Natural killer cell (primary cell): ENCODE measurements around the gene NCKAP1. TPM values are rescaled to one million over a fixed set of nuclear protein-coding genes. Genes with fewer than 3 reads are reported as not detected.
"Not testable (repeated sequence)": the region's sequence is repeated elsewhere in the genome, so short reads cannot be mapped to it uniquely, and the experiment has no call there.

Source experiments
- ATAC-seq, 3 donors: fragments of 150-1000 bp in 2 of 3; fragments of 200-7000 bp in 1 of 3; cut with Tn5 transposase; 1 replicate in 1 of 3; 2 replicates in 2 of 3; pipeline ENCODE4 v1.10.0; 2021; ENCODE audit warnings: mild to moderate bottlenecking in 2 of 3, moderate library complexity in 2 of 3
- DNase-seq, 2 donors: peaks; one replicate each; pipeline versions ENCODE4 v3.0.0 to v3.0.0-alpha.2; 2013 to 2021; ENCODE audit warnings: mixed read lengths in 1 of 2
- H3K27ac ChIP-seq: one replicate; pipeline ENCODE4 v1.5.1; 2013; ENCODE audit warnings: mild to moderate bottlenecking, low read length
- H3K27me3 ChIP-seq: one replicate; pipeline ENCODE4 v1.6.1; 2013; ENCODE audit warnings: low read length; ENCODE audit not compliant: control insufficient read depth, insufficient read depth
- H3K36me3 ChIP-seq: one replicate; pipeline ENCODE4 v1.6.1; 2013; ENCODE audit warnings: low read length; ENCODE audit not compliant: control insufficient read depth, insufficient read depth
- H3K4me1 ChIP-seq: one replicate; pipeline ENCODE4 v1.6.1; 2013; ENCODE audit warnings: low read length; ENCODE audit not compliant: control insufficient read depth, insufficient read depth
- H3K4me3 ChIP-seq: one replicate; pipeline ENCODE4 v1.5.1; 2013; ENCODE audit warnings: low read length
- H3K9me3 ChIP-seq: one replicate; pipeline ENCODE4 v1.6.1; 2013; ENCODE audit warnings: low read length; ENCODE audit not compliant: control insufficient read depth, insufficient read depth
- H3K27ac Mint-ChIP-seq, 2 donors: one replicate each; pipeline ENCODE4 v1.8.0; 2022; ENCODE audit warnings: mild to moderate bottlenecking in 2 of 2, mixed read lengths in 2 of 2, moderate library complexity in 1 of 2
- H3K27me3 Mint-ChIP-seq, 2 donors: one replicate each; pipeline ENCODE4 v1.8.0; 2022; ENCODE audit warnings: low read depth in 2 of 2, mixed read lengths in 2 of 2
- H3K36me3 Mint-ChIP-seq: one replicate; pipeline ENCODE4 v1.8.0; 2022; ENCODE audit warnings: mixed read lengths
- H3K4me1 Mint-ChIP-seq, 2 donors: one replicate each; pipeline ENCODE4 v1.8.0; 2022; ENCODE audit warnings: mixed read lengths in 2 of 2
- H3K4me3 Mint-ChIP-seq: one replicate; pipeline ENCODE4 v1.8.0; 2022; ENCODE audit warnings: mild to moderate bottlenecking, moderate library complexity, mixed read lengths
- H3K9me3 Mint-ChIP-seq, 2 donors: one replicate each; pipeline ENCODE4 v1.8.0; 2022; ENCODE audit warnings: mixed read lengths in 2 of 2
- CTCF ChIP-seq: fragments of 200-600 bp; IDR thresholded peaks from one replicate; pipeline ENCODE4 v1.8.0; 2022; ENCODE audit warnings: antibody characterized with exemption
- WGBS: methylation state at CpG from one replicate; pipeline ENCODE4 v1.1.7; 2013; ENCODE audit warnings: missing lambda C conversion rate; ENCODE audit not compliant: insufficient coverage; 5-methylcytosine and 5-hydroxymethylcytosine counted together
- intact Hi-C: fragments of 100-400 bp; cut with micrococcal nuclease; formaldehyde crosslinking; loops from one replicate; pipeline ENCODE4 v1.14.2; 2022
- total RNA-seq, 4 donors: library from RNA; stranded (reverse); fragments of 120-200 nt in 1 of 4; gene quantifications; one replicate each; pipeline versions ENCODE4 v1.2.3 to v1.2.4, GENCODE V29; 2013 to 2022

Gene NCKAP1
- total RNA-seq, 3 donors from 2014 or later (not counting 1 experiment from before 2014, with no cell fraction given) = 8.4 to 12.3 (median 10.4) TPM

- Mint-ChIP-seq H3K4me3 (no peak overlapping the region), H3K27me3 (no peaks in the 10 kb centered on the region), H3K9me3 (peaks cover 2 to 5% of the 10 kb centered on the region in 2 donors), H3K27ac (no peak overlapping the region), H3K36me3 (no peaks in the 10 kb centered on the region), H3K4me1 (peaks cover 0 to 9% of the 10 kb centered on the region in 2 donors)
- Histone ChIP-seq H3K36me3 (no peaks in the 10 kb centered on the region), H3K4me1 (no peaks in the 10 kb centered on the region), H3K27me3 (no peaks in the 10 kb centered on the region), H3K4me3 (no peak overlapping the region), H3K9me3 (no peaks in the 10 kb centered on the region), H3K27ac (no peak overlapping the region)
- intact Hi-C loops = no loop called here
- TF ChIP-seq CTCF = no peak
- 82% methylated on average over 4 of the region's 4 CpGs for WGBS
- ATAC-seq (no peak), DNase-seq (no peak)
Measured at GRCh38 chr2:182895169-182895568, 143.1 kb downstream of the NCKAP1 start.

- Histone ChIP-seq H3K4me3 (no peak overlapping the region), H3K27ac (no peak overlapping the region), H3K4me1 (no peaks in the 10 kb centered on the region), H3K9me3 (no peaks in the 10 kb centered on the region), H3K27me3 (no peaks in the 10 kb centered on the region), H3K36me3 (no peaks in the 10 kb centered on the region)
- intact Hi-C loops = no loop called here
- TF ChIP-seq CTCF = no peak
- Mint-ChIP-seq H3K36me3 (no peaks in the 10 kb centered on the region), H3K27ac (no peak overlapping the region), H3K4me1 (peaks cover 0 to 3% of the 10 kb centered on the region in 2 donors), H3K9me3 (peaks cover 2 to 5% of the 10 kb centered on the region in 2 donors), H3K27me3 (no peaks in the 10 kb centered on the region), H3K4me3 (no peak overlapping the region)
- ATAC-seq (no peak), DNase-seq (no peak)
- WGBS = 91% methylated on average over 8 of the region's 9 CpGs
Measured at GRCh38 chr2:182894174-182894573, 144.1 kb downstream of the NCKAP1 start.

- WGBS = 89% methylated on average over 11 of the region's 11 CpGs
- DNase-seq (no peak), ATAC-seq (no peak)
- Histone ChIP-seq H3K36me3 (no peaks in the 10 kb centered on the region), H3K4me3 (no peak overlapping the region), H3K4me1 (no peaks in the 10 kb centered on the region), H3K9me3 (no peaks in the 10 kb centered on the region), H3K27me3 (no peaks in the 10 kb centered on the region), H3K27ac (no peak overlapping the region)
- TF ChIP-seq CTCF = no peak
- H3K36me3 Mint-ChIP-seq = no peaks in the 10 kb centered on the region
- no peak overlapping the region for H3K4me3 Mint-ChIP-seq
- H3K27me3 Mint-ChIP-seq = no peaks in the 10 kb centered on the region
- no peaks in the 10 kb centered on the region for H3K4me1 Mint-ChIP-seq
- peaks cover 2 to 5% of the 10 kb centered on the region in 2 donors for H3K9me3 Mint-ChIP-seq
- no peak overlapping the region for H3K27ac Mint-ChIP-seq
- intact Hi-C loops = no loop called here
Measured at GRCh38 chr2:182893666-182894065, 144.6 kb downstream of the NCKAP1 start.

- ATAC-seq, H3K4me1 ChIP-seq, H3K27me3 Mint-ChIP-seq, H3K4me3 ChIP-seq, H3K36me3 Mint-ChIP-seq, H3K9me3 Mint-ChIP-seq, intact Hi-C loops, DNase-seq, H3K4me1 Mint-ChIP-seq, H3K4me3 Mint-ChIP-seq, H3K27ac ChIP-seq, H3K9me3 ChIP-seq, H3K36me3 ChIP-seq, H3K27me3 ChIP-seq, H3K27ac Mint-ChIP-seq: not testable (repeated sequence)
- WGBS = 93% methylated on average over 4 of the region's 7 CpGs
Measured at GRCh38 chr2:182893035-182893434, 145.2 kb downstream of the NCKAP1 start.
